ENCODE measurements around the gene EPB41L2.
"Not testable (repeated sequence)": the region's sequence is repeated elsewhere in the genome, so short reads cannot be mapped to it uniquely, and the experiment has no call there.

Gene EPB41L2

GRCh38 chr6:131096786-131097185, 33.7 kb upstream of the EPB41L2 start:
- H3K4me3 ChIP-seq (ENCODE audit: low read depth, low read length): no peak overlapping the region
- TF ChIP-seq CTCF (IDR thresholded peaks at IDR 0.05; ENCODE audit: borderline replicate concordance, insufficient read depth, low read depth, low read length): no peak

GRCh38 chr6:131093334-131093733, 30.3 kb upstream of the EPB41L2 start:
- H3K4me3 ChIP-seq (ENCODE audit: low read depth, low read length): no peak overlapping the region
- TF ChIP-seq CTCF (IDR thresholded peaks at IDR 0.05; ENCODE audit: borderline replicate concordance, insufficient read depth, low read depth, low read length): no peak

GRCh38 chr6:131091944-131092343, 28.9 kb upstream of the EPB41L2 start:
- H3K4me3 ChIP-seq (ENCODE audit: low read depth, low read length): not testable (repeated sequence)

- H3K4me3 ChIP-seq (ENCODE audit: low read depth, low read length): not testable (repeated sequence)
Measured at GRCh38 chr6:131090339-131090738, 27.3 kb upstream of the EPB41L2 start.

- TF ChIP-seq CTCF (IDR thresholded peaks at IDR 0.05; ENCODE audit: borderline replicate concordance, insufficient read depth, low read depth, low read length): no peak
- H3K4me3 ChIP-seq (ENCODE audit: low read depth, low read length): no peak overlapping the region
Measured at GRCh38 chr6:131084982-131085381, 21.9 kb upstream of the EPB41L2 start.

- H3K4me3 ChIP-seq (ENCODE audit: low read depth, low read length): no peak overlapping the region
- TF ChIP-seq CTCF (IDR thresholded peaks at IDR 0.05; ENCODE audit: borderline replicate concordance, insufficient read depth, low read depth, low read length): no peak
Measured at GRCh38 chr6:131083687-131084086, 20.6 kb upstream of the EPB41L2 start.

GRCh38 chr6:131082335-131082734, 19.3 kb upstream of the EPB41L2 start:
- no peak overlapping the region for H3K4me3 ChIP-seq (ENCODE audit: low read depth, low read length)
- TF ChIP-seq CTCF (IDR thresholded peaks at IDR 0.05; ENCODE audit: borderline replicate concordance, insufficient read depth, low read depth, low read length): no peak

- H3K4me3 ChIP-seq (ENCODE audit: low read depth, low read length): no peak overlapping the region
- TF ChIP-seq CTCF (IDR thresholded peaks at IDR 0.05; ENCODE audit: borderline replicate concordance, insufficient read depth, low read depth, low read length): no peak
Measured at GRCh38 chr6:131080084-131080483, 17.0 kb upstream of the EPB41L2 start.

All from GM12875 (cell line).